GM19099 (cell line): ENCODE data around the gene KIDINS220.

Experiments
- POLR2A ChIP-seq: IDR thresholded peaks from 3 replicates; pipeline ENCODE4 v1.6.1; 2011; ENCODE audit warnings: low read depth; ENCODE audit not compliant: insufficient read length; ENCODE audit errors: extremely low read depth

KIDINS220 gene

GRCh38 chr2:8754106-8754776, 83.2 kb downstream of the KIDINS220 start:
- TF ChIP-seq POLR2A, result no peak

DNA sequence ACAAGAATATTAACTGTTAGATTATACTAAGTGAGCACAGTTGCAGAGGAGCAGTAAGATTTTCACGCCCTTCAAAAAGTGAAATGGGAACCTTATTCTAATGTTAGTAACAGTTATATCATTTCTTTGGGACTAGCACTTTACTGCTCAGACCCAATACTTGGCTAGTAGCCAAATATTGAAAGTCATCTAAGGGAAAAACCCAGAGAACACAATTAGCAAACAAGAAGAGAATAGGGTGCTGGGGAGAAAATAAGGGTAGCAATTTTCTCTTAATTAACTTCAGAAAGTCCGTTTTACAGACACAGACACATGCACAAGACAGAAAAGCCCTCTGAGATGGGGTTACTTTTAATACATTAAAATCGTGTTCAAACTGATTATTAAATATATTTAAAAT, 83.8 kb downstream of the KIDINS220 start:
- TF ChIP-seq POLR2A, result no peak

DNA sequence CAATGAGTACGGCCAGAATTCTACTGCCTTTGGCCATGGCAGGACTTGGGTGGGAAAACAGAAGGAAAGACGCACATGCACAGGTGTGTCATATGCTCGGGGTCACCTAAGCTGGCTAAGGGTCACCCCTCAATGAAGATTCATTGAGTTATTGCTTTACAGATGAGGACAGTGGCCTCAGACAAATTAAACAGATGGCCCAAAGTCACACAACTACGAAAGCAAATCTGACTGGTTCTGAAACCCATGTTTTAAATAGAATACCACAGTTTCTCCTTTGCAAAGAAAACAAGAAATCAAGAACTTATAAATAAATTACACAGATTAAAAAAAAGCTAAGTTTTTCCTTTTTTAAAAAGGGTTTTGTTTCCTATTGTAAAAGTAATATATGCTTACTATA, 85.0 kb downstream of the KIDINS220 start:
- no peak for TF ChIP-seq POLR2A

DNA sequence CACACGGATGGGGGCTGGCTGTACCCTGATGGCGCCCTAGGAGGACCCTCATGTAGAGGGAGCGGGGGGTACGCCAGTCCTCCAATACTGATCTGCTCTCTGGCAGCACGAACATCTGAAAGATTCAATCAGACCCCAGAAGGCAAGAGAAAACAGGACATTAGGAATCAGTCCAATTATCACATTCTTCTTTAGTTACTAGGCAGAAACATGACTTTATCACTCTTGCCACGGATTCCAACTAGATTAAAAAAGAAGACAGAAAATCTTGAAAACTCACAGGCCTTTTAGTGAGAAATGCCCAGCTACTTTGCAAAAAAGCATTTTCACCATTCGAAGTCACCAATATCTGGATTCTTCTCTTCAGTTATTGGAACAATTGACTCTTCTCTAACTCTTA, 87.2 kb downstream of the KIDINS220 start:
- no peak for TF ChIP-seq POLR2A

DNA sequence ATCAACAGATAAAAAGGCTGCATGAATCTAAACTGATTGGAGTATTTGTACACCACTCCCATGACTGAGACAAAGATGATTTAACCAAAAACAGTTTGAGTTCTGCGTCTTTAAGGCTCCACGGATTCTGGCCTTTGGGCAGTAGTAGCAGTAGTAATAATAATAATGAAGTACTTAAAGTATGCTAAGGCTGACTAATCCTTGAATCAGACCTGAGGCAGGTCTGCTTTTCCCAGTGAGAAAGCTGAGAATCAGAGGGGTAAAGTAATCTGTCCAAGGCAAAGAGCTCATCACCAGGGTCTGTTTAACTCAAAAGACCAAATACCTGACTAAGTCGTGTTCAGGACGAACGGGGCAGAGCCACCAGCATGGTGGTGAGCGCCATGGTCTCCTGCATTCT, 94.2 kb downstream of the KIDINS220 start:
- TF ChIP-seq POLR2A, result no peak

GRCh38 chr2:8740136-8740535, 97.3 kb downstream of the KIDINS220 start:
- no peak for TF ChIP-seq POLR2A

GRCh38 chr2:8737571-8738175, 99.7 kb downstream of the KIDINS220 start:
- no peak for TF ChIP-seq POLR2A

DNA sequence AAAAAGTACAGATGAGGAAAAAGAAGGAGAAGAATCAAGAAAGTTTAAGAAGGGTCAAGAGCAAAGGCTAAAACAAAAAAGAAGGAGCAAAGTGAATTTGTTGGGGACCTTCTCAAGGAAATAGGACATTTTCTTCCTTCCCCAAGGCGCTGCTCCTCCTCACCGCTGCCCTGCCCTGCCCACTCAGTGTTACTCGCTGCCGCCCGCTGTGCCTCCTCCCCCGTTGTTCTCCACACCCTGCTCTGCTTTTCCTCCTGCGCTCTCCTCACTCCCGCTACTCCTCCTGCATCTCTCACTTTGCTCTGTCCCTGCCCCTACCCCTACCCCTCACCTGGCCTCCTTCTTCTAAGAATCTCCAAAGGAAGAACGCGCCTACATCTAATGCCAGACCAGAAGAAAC, 104.8 kb downstream of the KIDINS220 start:
- no peak for TF ChIP-seq POLR2A

DNA sequence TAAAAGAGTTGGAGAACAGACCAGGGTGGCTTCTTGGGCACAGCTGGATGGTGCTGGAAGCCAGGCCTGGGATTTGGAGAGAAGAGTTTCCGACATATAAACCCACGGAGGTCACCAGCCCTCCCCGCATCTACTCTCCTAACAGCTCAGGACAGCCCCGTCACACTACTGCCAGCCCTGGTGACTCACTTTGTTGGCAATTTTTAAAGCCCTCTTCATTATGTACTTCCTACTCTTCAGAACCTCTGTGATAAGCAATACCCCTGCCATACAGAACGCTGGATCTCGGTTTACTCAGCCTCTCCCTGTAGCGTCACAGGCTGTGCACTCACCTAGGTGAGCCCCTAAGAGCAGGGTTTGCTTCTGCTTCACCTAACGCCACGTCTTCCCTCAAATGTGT, 107.5 kb downstream of the KIDINS220 start:
- no peak for TF ChIP-seq POLR2A

DNA sequence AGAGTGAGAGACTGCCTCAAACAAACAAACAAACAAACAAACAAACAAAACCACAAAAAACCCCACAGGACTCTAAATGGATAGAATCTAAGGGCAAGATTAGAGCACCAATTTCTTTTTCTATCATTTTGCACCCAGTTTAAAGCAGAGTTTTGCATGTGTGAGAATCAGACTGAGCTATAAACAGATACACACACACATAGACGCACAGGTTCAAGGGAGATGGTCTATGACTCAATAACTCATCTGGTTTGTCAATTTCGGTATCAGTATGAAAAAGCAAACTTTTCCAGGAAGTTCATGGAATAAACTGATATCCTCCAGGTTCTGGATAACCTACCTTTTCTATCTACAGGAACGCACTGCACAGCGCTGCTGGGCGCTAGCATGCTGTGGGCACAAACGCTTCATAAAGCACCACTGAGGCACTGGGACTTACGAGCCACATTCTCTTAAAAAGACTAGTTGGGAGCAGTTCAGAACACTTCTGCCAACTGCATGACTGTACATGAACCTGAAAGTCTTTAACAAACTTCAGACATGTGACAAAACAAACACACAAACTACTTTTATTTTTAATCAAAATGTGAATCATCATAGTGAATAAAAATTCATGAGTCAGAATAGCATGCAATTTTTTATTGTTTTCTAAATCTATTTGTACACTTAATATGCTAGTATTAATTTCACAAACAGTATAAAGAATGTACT, 109.0 kb downstream of the KIDINS220 start:
- TF ChIP-seq POLR2A, result no peak

- TF ChIP-seq POLR2A, result no peak
Measured at GRCh38 chr2:8725838-8726237, 111.6 kb downstream of the KIDINS220 start.

DNA sequence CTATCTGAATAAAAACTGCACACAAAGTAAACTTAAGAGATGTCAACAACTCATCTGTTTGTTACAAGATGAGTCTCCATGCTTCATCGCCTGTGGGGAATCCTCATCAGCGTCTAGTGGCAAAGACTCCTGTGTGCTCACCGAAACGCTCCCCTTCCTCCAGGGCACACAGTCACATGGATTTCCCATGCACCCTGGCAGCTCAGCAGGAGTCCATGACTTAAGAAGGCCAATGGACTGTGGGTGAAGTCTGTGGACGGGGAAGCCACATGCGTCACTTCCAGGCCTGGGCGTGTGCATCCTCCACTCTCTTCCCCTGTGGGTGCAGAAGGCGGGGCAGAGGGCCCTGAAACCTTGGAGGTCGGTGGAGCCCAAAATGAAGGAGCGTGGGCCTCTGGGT, 114.4 kb downstream of the KIDINS220 start:
- TF ChIP-seq POLR2A, result no peak

GRCh38 chr2:8721410-8721809, 116.0 kb downstream of the KIDINS220 start:
- TF ChIP-seq POLR2A, result no peak

DNA sequence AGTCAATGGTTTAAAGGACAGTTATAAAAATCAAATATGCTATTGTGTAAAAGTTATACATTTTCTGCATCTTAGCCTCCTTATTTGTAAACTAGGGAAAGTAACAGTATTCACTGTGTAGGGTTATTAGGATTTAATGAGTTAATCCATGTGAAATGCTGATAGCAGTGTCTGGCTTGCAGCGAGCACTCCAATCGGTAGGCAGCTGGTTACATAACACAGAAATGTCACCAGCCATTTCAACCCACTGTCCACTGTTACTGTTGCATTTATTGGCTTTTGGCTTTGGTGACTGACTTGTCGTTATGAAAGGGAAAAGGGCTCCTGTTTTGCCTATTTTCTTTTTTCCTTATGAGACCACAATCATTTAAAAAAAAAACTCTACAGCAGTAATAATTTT, 116.7 kb downstream of the KIDINS220 start:
- TF ChIP-seq POLR2A, result no peak

GRCh38 chr2:8719528-8719927, 117.9 kb downstream of the KIDINS220 start:
- no peak for TF ChIP-seq POLR2A

GRCh38 chr2:8714971-8715370, 122.4 kb downstream of the KIDINS220 start:
- no peak for TF ChIP-seq POLR2A

DNA sequence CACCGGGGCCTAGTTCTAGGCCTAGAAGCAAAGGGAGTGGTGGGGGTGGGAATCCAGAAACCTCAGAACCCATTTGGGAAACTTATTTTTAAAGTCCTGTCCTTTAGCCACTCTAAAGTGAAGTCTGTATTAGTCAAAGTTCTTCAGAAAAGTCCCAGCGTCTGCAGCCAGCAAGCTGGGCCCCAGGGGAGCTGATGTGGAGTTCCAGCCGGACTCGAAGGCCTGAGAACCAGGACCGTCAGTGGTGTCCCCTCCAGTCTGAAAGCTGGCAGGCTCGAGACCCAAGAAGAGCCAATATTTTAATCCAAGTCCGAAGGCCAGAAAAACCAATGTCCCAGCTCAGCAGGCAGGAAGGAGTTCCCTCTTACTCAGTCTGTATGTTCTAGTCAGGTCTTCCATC, 123.1 kb downstream of the KIDINS220 start:
- TF ChIP-seq POLR2A, result no peak

- TF ChIP-seq POLR2A, result no peak
Measured at GRCh38 chr2:8710951-8711350, 126.5 kb downstream of the KIDINS220 start.
